Measurements from ENCODE around the gene PI4K2B.
A peak's percentile ranks its signal among the peaks of the same experiment; 100 is the strongest.
"Not testable (repeated sequence)": the region's sequence is repeated elsewhere in the genome, so short reads cannot be mapped to it uniquely, and the experiment has no call there.

PI4K2B gene

DNA sequence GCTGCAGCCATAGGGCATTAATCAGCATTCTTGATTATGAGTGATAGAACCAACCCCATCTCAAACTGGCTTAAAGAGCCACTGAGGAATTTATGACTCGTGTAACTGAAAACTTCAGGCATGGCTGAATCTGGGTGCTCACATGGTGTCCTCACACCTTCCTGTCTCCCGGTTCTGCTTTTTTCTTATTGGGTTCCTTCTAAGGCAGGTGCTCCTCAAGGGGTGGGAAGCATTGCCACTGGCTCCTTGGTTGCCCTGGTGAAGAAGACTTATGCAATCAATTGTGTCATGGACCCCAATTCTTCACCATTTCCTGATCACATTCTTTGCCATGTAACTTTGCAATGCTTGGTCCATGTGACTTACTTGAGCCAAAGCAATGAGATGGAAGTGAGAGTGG lies 74.5 kb downstream of the PI4K2B start:
- DNase-seq, result no peak

- no peak for DNase-seq
Observed at GRCh38 chr4:25308761-25309160, 74.9 kb downstream of the PI4K2B start.

GRCh38 chr4:25310066-25310802 lies 76.4 kb downstream of the PI4K2B start:
- DNase-seq, result no peak

DNA sequence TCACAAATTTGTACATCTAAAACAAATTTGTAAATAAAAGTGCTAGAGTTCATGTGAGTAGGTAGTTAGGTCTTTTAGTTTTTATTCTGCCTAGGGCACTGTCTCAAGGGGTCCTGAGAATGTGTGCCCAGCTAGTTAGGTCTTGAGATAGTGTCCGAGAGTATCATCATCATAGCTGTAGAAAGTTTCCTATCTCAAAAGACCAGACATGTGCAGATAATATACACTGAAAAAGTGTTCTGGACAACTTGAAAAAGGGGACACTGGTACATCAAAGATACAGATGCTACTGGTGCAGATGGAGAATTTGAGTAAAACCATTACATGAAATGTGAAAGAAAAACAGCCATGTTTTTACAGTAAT lies 77.0 kb downstream of the PI4K2B start:
- DNase-seq, result no peak

- peak; percentile 86 to 90 for DNase-seq
Observed at GRCh38 chr4:25312496-25313200, 78.8 kb downstream of the PI4K2B start, which contains the start of gene ZCCHC4. Gene ZCCHC4, plus strand, starts transcription at chr4:25312774. Its CDS starts 36 bp downstream, at chr4:25312810.

GRCh38 chr4:25313201-25313895 lies 79.5 kb downstream of the PI4K2B start:
- peak in 1 of 2 donors; percentile 7 for DNase-seq

- no peak for DNase-seq
Observed at GRCh38 chr4:25320336-25320735, 86.5 kb downstream of the PI4K2B start.

- no peak for DNase-seq
Observed at GRCh38 chr4:25320773-25321172, 86.9 kb downstream of the PI4K2B start.

DNA sequence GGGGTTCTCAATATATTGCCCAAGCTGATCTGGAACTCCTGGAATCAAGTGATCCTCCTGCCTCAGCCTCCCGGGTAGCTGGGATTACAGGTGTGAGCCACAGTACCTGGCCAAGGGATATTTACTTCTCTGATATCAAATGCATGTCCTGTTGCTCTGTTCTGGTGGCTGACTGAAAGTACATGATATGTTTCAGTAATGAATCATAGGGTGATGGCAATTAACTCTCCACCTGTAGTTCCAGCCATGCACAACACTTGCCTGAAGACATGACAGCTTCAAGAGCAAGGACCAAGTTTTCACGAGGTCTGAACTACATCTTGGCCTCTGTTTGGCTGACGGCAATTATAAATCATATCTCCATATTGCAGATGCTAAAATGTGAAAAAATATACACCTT lies 87.9 kb downstream of the PI4K2B start:
- no peak for DNase-seq

GRCh38 chr4:25328463-25328862 lies 94.6 kb downstream of the PI4K2B start:
- DNase-seq, result not testable (repeated sequence)
